ENCODE measurements around the gene ELOVL1. TPM values are rescaled to one million over a fixed set of nuclear protein-coding genes. Genes with fewer than 3 reads are reported as not detected.

The ELOVL1 gene
- total RNA-seq, 4 donors from 2014 or later, result 19.6 to 26.7 (median 21.4) TPM

- Histone ChIP-seq H3K27me3 (no peaks in the 10 kb centered on the region), H3K36me3 (peaks cover 0 to 44% of the 10 kb centered on the region in 2 donors), H3K27ac (peak overlapping the region in 3 of 4 donors; percentile 89 to 97 (median 94)), H3K9me3 (no peaks in the 10 kb centered on the region), H3K4me3 (peak overlapping the region in 2 of 4 donors; percentile 86 to 94), H3K4me1 (peaks cover 17 to 24% of the 10 kb centered on the region in 2 donors)
- in situ Hi-C loops (cut with MboI; ENCODE audit: low sequenced_read_pairs in 4 of 4), result no loop called here
- TF ChIP-seq POLR2A (IDR thresholded peaks at IDR 0.05) (no peak), CTCF (IDR thresholded peaks at IDR 0.05 in 4 of 5, conservative IDR thresholded peaks at IDR 0.05 in 1 of 5) (no peak)
- no peak for ATAC-seq
- DNase-seq, result no peak
- intact Hi-C loops (cut with DNase I; ENCODE audit: low total_unique reads), result loop anchor here (5.0 kb wide), 2 partner anchors 86 to 194 kb away; partner anchors contain the start of genes CFAP57, EBNA1BP2 and HYI
Measured at GRCh38 chr1:43366179-43366578, 1.6 kb downstream of the ELOVL1 start.

- ATAC-seq, result no peak
- Histone ChIP-seq H3K9me3 (no peaks in the 10 kb centered on the region), H3K27me3 (no peaks in the 10 kb centered on the region), H3K36me3 (peaks cover 0 to 49% of the 10 kb centered on the region in 2 donors), H3K4me3 (no peak overlapping the region), H3K27ac (no peak overlapping the region), H3K4me1 (peaks cover 17 to 24% of the 10 kb centered on the region in 2 donors)
- DNase-seq, result no peak
- in situ Hi-C loops (cut with MboI; ENCODE audit: low sequenced_read_pairs in 4 of 4), result no loop called here
- no peak for TF ChIP-seq CTCF (IDR thresholded peaks at IDR 0.05 in 4 of 5, conservative IDR thresholded peaks at IDR 0.05 in 1 of 5)
- TF ChIP-seq POLR2A (IDR thresholded peaks at IDR 0.05), result no peak
- intact Hi-C loops (cut with DNase I; ENCODE audit: low total_unique reads), result loop anchor here (5.0 kb wide), 2 partner anchors 87 to 193 kb away; partner anchors contain the start of genes CFAP57, EBNA1BP2 and HYI
Measured at GRCh38 chr1:43365678-43366077, 2.1 kb downstream of the ELOVL1 start.

- H3K27ac ChIP-seq, result no peak overlapping the region
- intact Hi-C loops (cut with DNase I; ENCODE audit: low total_unique reads), result no loop called here
- H3K4me3 ChIP-seq, result no peak overlapping the region
- ATAC-seq (no peak), DNase-seq (no peak)
- TF ChIP-seq CTCF (IDR thresholded peaks at IDR 0.05 in 4 of 5, conservative IDR thresholded peaks at IDR 0.05 in 1 of 5), result no peak
- TF ChIP-seq POLR2A (IDR thresholded peaks at IDR 0.05), result no peak
- peaks cover 21 to 27% of the 10 kb centered on the region in 2 donors for H3K4me1 ChIP-seq
- in situ Hi-C loops (cut with MboI; ENCODE audit: low sequenced_read_pairs in 4 of 4), result no loop called here
- H3K36me3 ChIP-seq, result peaks cover 0 to 52% of the 10 kb centered on the region in 2 donors
- no peaks in the 10 kb centered on the region for H3K27me3 ChIP-seq
- no peaks in the 10 kb centered on the region for H3K9me3 ChIP-seq
Measured at GRCh38 chr1:43363935-43364525, 3.8 kb downstream of the ELOVL1 start.

- Histone ChIP-seq H3K27ac (no peak overlapping the region), H3K4me1 (peaks cover 15 to 25% of the 10 kb centered on the region in 2 donors), H3K4me3 (no peak overlapping the region), H3K36me3 (peaks cover 0 to 52% of the 10 kb centered on the region in 2 donors), H3K27me3 (no peaks in the 10 kb centered on the region), H3K9me3 (no peaks in the 10 kb centered on the region)
- no peak for TF ChIP-seq POLR2A (IDR thresholded peaks at IDR 0.05)
- no peak for TF ChIP-seq CTCF (IDR thresholded peaks at IDR 0.05 in 4 of 5, conservative IDR thresholded peaks at IDR 0.05 in 1 of 5)
- intact Hi-C loops (cut with DNase I; ENCODE audit: low total_unique reads), result no loop called here
- in situ Hi-C loops (cut with MboI; ENCODE audit: low sequenced_read_pairs in 4 of 4), result no loop called here
- ATAC-seq (no peak), DNase-seq (no peak)
Measured at GRCh38 chr1:43363283-43363934, 4.4 kb downstream of the ELOVL1 start.

Data from gastrocnemius medialis (tissue), 4 donors.